ENCODE measurements around the gene CHST14.

GRCh38 chr15:40445421-40445922, 25.3 kb upstream of the CHST14 start:
- TF ChIP-seq CTCF (IDR thresholded peaks at IDR 0.05) (no peak), HOXA7 (CRISPR knock-in tag; IDR thresholded peaks at IDR 0.05) (no peak), POLR2A (IDR thresholded peaks at IDR 0.05; ENCODE audit: low read length) (no peak), RAD21 (conservative IDR thresholded peaks at IDR 0.05 in 1 of 2, IDR thresholded peaks at IDR 0.05 in 1 of 2) (no peak), KDM5A (IDR thresholded peaks at IDR 0.05) (no peak), CHD2 (IDR thresholded peaks at IDR 0.05; ENCODE audit: low read length, partially characterized antibody) (no peak), CBX2 (IDR thresholded peaks at IDR 0.05; ENCODE audit: borderline replicate concordance, low read depth) (no peak)
